GM13976 (cell line): ENCODE data around the gene GNPAT.

Experiments used
- DNase-seq: peaks from one replicate; pipeline ENCODE4 v3.0.0; 2012; ENCODE audit warnings: low spot score
- CTCF ChIP-seq: IDR thresholded peaks from 2 replicates; pipeline ENCODE4 v1.5.1; 2012; ENCODE audit warnings: borderline replicate concordance, mild to moderate bottlenecking; ENCODE audit not compliant: insufficient read depth; ENCODE audit errors: extremely low read depth, missing control alignments, control extremely low read depth
- in situ Hi-C: fragments of 300-500 bp; cut with MboI; formaldehyde crosslinking; loops from one replicate; pipeline ENCODE4 v1.12.0; 2022; ENCODE audit warnings: low sequenced_read_pairs, mixed read lengths, inconsistent platforms; ENCODE audit not compliant: unreplicated experiment

The GNPAT gene

GRCh38 chr1:231213831-231214573, 27.0 kb upstream of the GNPAT start:
- no peak for TF ChIP-seq CTCF
- in situ Hi-C loops = no loop called here
- DNase-seq = peak; percentile 7

- in situ Hi-C loops = no loop called here
- no peak for TF ChIP-seq CTCF
- peak; percentile 44 for DNase-seq
Observed at GRCh38 chr1:231214918-231215680, 25.9 kb upstream of the GNPAT start.

- in situ Hi-C loops = no loop called here
- TF ChIP-seq CTCF = no peak
- peak; percentile 44 for DNase-seq
Observed at GRCh38 chr1:231215681-231216385, 25.2 kb upstream of the GNPAT start.

GRCh38 chr1:231216498-231216897, 24.5 kb upstream of the GNPAT start:
- peak; percentile 22 for DNase-seq
- TF ChIP-seq CTCF = no peak
- in situ Hi-C loops = no loop called here

- in situ Hi-C loops = no loop called here
- no peak for TF ChIP-seq CTCF
- peak; percentile 19 for DNase-seq
Observed at GRCh38 chr1:231217056-231217455, 24.0 kb upstream of the GNPAT start.

GRCh38 chr1:231218078-231218477, 22.9 kb upstream of the GNPAT start:
- in situ Hi-C loops = no loop called here
- no peak for TF ChIP-seq CTCF
- DNase-seq = no peak
